ENCODE data around the gene CRACR2B.

CRACR2B gene

DNA sequence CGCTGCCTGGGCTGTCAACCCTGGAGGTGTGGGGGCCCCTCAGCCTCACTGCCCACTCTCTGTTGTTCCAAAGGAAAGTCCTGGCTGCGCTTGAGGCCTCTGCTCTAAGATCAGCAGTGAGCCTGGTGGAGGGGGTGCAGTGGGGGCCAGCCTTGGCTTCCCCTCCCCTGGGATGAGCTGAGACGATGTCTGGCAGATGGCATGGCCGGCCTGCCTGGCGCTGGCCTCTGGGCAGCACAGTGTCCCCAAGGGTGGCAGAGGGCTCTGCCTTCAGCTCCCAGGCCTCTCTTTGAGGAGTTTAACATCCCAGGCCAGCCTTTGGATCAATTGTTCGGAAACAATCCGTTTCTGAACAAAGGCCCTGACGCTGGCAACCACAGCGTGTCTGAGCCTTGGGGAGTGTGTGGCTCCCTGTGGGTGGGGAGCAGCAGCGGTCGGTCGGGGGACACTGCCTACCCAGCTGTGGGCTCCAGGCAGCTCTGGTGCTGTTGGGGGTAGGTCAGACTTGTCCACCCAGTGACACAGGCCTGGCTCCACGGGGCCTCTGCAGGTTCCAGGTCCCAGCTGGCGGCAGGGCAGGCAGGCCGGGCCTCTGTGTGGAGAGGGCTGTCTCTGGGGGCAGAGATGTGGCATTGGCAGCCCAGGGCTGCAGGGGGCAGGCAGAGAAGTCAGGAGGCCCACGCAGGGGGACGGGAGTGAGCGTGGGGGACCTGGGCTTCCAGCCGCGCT lies 27.0 kb downstream of the CRACR2B start:
- DNase-seq (ENCODE audit: low spot score), result no peak

DNA sequence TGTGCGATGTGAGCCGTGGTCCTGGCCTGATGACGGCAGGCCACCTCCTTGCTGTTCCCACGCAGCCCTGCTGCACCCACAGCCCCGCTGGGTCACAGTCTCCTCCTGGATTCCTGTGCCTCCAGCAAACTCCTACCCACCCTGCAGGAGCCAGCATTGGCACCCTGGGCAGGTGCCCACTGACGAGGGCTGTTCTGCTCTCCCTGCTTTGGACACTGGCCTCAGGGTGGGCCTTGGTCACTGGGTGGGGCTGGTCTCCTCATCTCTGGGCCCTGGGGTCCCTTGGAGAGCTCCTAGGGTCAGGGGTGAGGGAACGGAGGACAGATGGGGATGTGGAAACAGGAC lies 27.6 kb downstream of the CRACR2B start:
- no peak for DNase-seq (ENCODE audit: low spot score)

DNA sequence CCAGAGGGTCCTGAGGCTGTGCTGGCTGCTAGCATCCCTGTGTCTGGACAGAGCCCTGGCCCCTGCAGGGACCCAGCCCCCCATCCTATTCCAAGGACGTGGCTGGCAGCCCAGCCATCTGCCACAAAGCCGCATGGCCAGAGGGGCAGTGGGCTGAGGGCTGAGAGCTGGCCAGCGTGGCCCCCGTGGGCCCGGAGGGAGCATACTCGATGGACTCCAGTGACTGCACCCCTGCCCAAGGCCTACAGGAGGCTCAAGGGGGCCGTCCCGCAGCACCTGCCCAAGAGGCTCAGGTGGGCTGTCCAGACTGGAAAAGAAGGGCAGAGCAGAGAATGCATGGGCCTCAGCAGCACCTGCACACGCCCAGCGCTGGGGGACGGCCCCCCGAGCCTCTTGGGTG lies 28.1 kb downstream of the CRACR2B start:
- DNase-seq (ENCODE audit: low spot score), result no peak

DNA sequence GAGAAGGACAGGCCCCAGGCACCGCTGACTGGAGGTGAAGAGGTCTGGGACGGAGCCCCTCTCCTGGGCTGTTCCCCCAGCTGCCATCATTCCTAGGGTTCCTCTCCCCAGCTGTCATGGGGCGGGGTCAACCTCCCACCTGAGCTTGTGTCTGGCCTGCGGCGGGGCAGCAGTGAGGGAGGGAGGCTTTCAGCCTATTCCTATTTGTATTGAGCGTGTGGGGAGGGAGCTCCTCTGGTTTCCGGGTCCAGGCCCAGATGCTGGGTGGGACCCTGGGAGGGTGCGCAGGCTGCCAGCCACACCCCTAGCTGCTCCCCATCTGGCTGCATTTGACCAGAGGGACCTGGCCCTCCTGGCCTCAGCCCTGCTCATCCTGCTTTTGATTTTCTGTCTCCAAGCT lies 28.7 kb downstream of the CRACR2B start:
- DNase-seq (ENCODE audit: low spot score), result no peak

DNA sequence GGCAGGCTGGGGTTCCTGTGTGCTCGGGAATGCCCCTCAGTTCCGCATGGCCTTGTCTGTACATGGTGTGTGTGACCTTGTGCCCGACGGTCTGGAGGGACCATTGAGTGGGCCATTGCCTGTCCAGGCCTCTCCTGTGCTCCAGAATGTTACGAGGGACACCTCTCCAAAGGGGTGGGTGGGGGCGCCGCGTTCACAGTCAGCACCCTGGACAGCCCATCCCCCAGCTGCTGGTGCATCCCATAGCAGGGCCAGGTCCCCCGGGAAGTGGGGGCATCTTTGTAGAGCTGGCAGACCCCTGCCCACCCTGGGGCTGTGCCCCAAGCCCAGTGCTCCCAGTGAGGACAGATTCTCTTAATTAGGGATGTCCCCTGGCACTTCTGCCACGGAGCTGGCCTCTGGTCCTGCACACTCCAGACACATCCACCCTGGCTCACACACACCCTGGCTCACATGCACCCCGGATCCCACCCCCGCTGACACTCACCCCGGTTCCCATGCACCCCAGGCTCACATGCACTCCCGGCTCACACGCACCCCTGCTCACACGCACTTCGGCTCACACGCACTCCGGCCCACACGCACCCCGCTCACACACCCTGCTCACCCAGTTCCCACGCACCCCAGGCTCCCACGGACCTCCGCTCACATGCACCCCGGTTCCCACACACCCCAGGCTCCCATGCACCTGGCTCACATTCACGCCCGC lies 30.5 kb downstream of the CRACR2B start:
- no peak for DNase-seq (ENCODE audit: low spot score)

DNA sequence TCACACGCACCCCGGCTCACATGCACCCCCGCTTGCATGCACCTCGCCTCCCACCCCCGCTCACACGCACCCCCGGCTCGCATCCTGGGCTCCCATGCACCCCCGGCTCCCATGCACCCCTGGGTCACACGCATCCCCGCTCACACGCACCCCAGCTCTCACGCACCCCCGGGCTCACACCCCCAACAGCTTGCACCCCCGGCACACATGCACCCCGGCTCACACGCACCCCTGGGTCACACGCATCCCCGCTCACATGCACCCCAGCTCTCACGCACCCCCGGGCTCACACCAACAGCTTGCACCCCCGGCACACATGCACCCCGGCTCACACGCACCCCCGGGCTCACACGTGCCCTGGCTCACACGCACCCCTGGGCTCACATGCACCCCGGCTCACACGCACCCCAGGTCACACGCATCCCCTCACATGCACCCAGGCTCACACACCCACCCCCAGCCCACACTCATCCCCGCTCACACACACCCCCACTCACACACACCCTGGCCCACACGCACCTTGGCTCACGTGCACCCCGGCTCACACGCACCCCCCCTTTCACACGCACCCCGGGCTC lies 31.1 kb downstream of the CRACR2B start:
- DNase-seq (ENCODE audit: low spot score), result no peak

DNA sequence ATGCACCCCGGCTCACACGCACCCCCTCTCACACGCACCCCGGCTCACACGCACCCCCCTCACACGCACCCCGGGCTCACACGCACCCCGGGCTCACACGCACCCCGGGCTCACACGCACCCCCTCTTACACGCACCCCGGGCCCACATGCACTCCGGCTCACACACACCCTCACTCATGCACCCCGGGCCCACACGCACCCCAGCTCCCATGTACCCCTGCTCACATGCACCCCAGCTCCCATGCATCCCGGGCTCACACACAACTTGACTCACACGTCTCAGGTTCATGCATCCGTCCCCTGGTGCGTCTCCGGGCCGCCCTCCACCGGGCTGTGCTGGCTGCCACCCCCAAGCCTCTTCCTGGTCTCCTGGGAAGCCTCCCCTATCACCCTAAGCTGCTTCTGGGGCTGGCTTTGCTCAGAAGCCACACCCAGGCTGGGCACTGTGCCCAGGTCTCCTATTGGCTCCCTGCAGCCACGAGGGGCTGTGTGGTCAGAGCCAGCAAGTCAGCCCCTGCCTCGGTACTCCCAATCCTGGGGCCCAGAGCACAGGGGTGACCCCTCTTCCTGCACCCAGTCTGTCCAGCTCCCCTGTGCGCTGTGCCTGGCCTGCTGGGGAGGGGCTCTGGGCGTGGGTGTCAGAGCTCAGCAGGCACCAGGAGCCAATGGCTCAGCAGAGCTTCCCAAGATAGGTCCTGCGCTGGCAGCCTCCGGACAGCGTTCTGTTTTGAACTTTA lies 31.8 kb downstream of the CRACR2B start:
- no peak for DNase-seq (ENCODE audit: low spot score)

DNA sequence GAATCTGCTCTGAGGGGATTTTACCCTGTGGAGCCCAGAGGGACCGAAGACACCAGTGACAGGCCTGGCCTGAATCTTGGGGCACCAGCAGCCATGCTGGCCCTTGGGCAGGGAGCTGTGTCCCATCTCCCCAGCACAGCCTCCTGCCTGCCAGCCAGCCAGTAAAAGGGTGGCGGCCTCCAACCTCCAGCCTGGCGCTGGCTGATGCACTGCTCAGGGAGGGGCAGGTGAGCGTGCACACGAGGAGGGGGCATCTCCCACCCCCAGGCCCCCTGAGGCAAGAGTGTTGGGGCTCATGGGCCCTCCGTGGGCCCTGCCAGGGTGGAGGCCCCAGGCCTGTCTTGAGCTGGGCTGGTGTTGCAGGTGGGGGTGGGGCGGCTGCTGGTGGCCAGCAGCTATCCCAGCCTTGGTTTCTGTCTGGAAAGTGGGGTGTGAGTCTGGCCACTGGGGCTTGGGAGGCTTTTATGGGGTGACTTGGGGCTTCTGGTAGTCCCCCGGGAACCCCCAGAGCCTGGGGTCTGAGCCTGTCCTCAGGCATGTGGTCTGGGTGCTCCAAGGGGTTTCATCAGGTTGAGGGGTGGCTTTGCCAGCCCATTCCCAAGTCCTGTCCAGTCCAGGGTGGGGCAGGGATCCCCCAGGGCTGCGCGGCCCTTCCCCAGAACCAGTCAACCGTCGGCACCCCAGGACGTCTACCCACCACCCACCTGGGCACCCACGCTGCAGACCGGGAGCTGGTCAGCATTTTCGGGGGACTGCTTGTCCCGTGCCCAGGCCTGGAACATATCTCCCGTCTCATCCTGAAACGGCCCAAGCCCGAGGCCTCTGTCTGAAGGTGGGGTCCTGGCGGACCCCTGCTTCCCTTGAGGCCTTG lies 32.8 kb downstream of the CRACR2B start:
- DNase-seq (ENCODE audit: low spot score), result no peak

DNA sequence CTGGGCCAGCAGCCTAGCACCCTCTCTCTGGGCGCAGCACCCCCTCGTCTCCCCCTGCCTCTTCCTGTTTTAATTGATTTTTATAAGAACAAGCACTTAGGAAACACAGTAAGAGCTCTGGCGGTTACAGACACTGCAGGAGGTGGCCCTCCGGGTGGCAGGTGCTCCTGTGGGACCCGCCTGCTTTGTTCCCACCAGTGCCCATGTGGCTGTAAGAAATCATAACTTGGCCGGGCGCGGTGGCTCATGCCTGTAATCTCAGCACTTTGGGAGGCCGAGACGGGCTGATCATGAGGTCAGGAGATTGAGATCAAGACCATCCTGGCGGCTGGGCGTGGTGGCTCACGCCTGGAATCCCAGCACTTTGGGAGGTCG lies 33.4 kb downstream of the CRACR2B start:
- no peak for DNase-seq (ENCODE audit: low spot score)

DNA sequence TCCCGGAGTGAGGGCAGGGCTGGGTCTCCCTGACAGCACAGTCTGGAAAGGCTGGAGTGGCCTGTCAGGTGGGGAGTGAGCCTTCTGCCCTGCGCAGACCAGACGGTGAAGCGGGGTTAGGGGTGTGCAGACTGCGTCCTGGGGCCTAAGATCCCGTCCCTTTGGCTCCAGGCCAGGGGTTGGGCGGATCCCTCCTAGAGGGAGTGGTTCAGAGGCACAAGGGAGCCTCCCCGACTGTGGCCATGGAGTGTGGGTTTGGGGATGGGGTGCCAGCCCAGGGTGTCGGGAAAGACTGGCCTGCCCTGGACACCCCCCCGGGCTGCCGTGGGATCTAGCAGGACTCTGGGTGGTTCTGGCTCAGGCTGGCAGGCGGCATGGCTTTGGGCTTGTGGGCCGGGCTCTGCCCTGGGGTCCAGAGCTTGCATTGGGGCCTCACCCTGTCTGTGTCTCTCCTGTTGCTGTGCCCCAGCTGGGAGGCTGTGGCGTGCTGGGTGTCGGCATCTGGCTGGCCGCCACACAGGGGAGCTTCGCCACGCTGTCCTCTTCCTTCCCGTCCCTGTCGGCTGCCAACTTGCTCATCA lies 34.5 kb downstream of the CRACR2B start:
- no peak for DNase-seq (ENCODE audit: low spot score)

DNA sequence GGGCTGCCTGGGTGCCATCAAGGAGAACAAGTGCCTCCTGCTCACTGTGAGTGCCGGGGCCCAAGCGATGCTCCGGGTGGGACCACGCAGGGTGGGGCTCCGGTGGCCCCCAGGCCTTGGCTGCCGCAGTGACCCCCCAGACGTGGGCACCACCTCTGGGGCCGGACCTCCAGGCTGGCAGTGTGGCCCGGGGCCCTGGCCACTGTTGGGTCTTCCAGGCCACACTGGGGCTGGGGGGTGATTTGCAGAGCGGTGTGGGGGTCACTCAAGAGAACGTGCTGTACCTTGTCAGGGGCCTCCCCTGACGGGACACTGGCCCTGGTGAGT lies 34.9 kb downstream of the CRACR2B start:
- no peak for DNase-seq (ENCODE audit: low spot score)

DNA sequence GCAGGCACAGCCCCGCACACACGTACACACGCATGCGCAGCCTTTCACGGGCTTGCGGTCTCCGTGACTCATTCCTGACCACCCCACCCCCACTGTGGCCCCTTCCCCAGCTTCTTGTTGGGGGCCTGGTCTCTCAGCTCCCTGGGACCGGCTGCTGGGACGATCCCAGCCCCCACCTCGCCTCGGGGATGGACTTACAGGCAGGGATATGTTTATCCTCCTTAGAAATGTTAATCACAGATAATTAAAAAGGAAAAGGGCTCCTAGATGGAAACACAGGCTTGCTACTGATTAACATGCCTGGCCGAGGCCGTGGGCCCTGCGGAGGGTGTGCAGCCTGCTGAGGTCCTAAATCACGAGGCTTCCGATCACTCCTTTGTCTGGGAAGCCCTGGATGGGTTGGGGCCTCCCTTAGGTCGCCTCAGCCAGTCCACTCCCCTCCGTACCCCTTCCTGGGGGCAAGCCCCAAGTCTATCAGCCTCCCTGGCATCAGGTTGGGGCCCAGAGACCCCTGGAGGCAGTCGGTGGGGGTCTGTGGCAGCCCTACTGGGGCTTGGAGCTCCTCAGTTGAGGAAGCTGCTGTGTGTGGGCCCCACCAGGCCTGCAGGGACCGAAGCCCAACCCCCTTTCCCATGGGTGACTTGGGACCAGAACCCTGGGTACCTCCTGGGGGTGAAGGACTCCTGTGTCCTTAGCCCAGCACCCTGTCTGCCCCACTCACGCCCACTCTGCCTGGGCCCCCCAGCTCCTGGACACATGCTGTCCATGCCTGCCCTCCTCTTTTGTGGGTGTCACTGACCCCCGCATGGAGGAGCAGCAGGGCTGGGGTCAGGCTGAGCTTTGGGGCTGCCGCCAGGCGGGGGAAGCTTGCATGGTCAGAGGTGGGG lies 35.5 kb downstream of the CRACR2B start:
- DNase-seq (ENCODE audit: low spot score), result no peak

DNA sequence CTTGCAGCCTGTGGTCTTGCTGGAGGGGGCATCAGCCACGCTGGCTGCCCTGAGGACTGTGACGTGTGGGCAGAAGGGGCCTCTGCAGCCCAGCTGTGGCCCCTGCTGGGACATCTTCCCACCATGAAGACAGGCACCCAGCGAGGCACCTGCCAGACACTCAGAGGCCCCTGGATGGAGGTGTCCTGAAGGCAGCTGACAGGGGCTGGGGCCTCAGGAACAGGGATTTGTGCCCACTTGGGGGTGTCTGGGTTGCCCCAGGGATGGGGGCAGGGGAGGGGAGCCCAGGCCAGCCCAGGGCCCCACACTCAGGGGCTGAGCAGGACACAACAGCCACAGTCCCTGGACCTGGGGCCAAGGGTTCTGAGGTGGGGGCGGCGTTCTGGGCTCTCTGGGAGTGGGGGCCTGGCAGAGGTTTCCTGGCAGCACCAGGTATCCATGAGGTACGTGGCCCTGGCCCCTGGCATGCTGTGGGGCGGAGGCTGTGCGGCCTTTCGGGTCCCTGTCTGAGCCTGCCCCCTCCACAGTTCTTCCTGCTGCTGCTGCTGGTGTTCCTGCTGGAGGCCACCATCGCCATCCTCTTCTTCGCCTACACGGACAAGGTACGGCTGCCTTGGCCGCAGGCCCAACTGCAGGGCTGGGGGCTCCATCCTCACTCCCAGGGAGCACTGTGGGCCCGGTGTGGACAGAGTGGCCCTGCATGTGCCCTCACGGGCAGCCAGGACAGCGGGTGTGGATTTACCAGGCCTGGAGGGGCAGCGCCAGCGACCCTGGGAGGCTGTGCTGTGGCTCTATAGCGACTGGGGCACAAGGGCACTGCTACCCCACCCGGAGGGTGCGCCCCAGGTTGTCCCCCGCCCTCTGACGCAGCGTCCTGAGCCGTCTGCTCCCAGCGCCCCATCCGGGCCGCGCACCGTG lies 36.5 kb downstream of the CRACR2B start:
- no peak for DNase-seq (ENCODE audit: low spot score)

DNA sequence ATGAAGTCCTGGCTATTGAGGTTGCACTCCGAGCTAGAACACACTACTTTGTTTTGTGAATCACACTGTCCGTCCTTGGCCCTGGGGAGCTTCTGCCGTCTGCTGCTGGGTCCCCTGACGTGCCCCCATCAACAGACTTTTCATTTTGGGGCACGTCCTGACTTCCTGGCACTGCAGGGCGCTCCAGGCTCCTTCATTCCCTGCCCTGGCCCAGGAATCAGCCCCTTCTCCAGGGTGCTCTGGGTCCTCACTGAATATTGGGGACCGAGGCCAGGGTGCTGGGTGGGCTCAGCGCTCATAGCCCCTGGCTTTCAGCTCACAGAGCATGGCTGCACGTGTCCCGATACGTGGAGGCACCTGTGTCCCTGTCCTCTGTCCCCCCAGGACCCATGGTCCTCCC lies 37.2 kb downstream of the CRACR2B start:
- DNase-seq (ENCODE audit: low spot score), result no peak

DNA sequence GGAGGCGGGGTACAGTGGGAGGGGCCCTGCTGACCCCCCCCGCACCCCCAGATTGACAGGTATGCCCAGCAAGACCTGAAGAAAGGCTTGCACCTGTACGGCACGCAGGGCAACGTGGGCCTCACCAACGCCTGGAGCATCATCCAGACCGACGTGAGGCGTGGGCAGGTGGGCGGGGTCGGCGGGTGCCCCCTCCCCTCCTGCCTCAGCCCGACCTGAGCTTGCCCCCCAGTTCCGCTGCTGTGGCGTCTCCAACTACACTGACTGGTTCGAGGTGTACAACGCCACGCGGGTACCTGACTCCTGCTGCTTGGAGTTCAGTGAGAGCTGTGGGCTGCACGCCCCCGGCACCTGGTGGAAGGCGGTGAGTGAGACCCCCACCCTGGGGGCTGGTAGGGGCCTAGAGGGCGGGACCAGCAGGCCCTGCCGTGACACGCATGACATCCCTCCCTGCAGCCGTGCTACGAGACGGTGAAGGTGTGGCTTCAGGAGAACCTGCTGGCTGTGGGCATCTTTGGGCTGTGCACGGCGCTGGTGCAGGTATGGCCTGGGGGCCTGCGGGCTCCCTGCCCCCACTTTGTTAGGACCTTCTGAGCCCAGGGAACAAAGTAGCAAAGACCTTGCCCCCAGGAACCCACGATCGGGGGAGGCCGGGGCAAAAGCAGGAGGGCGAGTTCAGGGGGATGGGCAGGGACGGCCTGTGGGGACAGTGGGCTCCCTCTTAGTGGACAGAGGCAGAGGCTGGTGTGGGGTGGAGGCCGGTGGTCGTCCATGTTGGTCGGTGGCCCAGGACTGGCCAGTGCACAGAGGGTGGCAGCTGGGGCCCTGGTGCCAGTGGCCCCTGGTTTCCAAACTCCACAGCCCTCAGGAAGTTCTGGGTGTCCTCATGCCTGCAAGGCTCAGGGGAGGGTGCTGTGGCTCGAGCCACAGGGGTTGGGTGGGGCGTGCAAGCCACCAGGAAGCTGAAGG lies 38.0 kb downstream of the CRACR2B start:
- DNase-seq (ENCODE audit: low spot score), result no peak

DNA sequence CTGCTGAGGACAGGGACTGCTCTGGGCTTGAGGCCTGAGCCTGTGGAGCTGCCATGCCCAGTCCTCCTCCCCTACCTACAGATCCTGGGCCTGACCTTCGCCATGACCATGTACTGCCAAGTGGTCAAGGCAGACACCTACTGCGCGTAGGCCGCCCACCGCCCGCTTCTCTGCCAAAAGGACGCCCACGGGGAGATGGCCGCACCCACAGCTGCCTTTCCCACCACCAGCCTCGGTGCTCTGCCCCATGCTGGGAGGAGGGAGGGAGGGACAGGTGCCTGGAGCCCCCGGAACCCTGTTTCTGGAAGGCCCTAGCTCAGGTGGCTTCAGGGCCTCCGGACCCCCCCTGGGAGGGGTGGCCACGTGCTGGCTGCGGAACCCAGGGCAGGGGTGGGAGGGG lies 38.8 kb downstream of the CRACR2B start:
- DNase-seq (ENCODE audit: low spot score), result no peak

DNA sequence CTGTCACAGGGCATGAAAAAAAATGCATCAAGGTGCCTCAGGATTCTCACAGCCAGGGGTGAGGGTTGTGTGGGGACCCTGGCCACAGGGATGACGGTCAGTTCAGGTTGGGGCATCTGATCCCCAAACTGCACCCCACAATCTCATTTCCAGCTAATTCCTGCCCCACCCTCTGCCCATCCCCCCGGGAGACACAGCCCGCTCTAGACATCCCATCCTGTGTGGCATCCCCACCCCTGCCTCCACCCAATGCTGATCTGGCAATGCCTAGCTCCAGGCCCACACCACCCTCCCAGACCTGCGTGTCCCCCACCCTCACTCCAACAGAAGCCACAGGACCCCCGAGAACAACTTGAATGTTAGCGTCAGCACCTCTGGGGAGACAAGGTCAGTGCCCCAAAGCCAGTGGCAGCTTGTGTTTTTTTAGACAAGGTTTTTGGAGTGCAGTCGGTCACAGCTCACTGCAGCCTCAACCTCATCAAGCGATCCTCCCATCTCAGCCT lies 40.2 kb downstream of the CRACR2B start:
- DNase-seq (ENCODE audit: low spot score), result no peak

DNA sequence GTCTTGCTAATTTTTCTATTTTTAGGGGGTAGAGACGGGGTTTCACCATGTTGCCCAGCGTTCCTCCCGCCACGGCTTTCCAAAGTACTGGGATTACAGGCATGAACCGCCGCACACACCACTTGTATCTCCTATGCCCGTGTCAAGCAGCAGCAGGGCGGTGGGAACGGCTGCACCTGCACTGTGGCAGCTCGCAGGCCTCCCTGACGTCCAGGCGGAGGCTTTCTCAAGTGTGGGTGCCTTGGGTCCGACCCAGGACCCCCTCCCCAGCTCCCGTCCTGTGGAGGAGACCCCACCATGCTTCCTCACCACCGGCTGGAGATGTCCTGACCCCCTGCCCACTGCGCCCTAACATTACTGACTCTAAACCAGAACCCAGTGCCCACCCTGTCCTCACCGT lies 40.7 kb downstream of the CRACR2B start:
- no peak for DNase-seq (ENCODE audit: low spot score)
